ENCODE results near the gene SBK2.

DNA sequence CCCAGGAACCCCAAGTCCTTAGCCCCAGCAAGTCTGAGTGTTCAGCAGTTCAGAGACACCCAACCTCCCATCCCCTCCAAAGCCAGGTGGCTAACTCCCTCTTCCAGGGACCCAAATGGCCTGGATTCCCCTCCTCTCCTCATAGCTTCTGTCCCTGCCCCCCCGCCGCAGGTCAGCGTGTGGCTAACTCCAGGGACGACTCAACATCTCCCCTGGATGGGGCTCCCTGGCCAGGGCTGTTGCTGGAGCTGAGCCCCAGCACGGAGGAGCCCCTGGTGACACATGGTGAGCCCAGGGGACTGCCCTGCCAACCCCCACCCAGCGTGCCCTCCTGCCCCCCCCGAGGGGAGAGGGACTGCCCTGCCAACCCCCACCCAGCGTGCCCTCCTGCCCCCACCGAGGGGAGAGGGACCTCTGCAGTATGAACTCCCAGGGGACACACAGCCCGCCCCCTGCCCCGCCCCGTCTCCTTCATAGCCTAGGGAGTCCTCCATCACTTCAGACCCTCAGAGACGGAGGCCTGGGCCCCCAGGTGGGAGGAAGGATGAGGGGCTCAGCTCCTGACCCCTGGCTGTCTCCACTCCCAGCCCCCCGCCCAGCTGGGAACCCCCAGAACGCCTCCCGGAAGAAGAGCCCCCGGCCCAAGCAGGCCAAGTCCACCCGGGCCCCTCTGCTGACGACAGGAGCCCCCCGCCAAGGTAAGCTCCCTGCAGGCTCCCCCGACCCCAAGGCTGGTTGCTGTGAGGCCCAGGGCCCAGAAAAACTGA is 47.0 kb downstream of the SBK2 start:
- TF ChIP-seq CTCF (IDR thresholded peaks at IDR 0.05 in 4 of 5, conservative IDR thresholded peaks at IDR 0.05 in 1 of 5) (no peak), POLR2A (IDR thresholded peaks at IDR 0.05) (no peak)

All from gastrocnemius medialis (tissue), 4 donors.